Smooth muscle cell (in vitro differentiated cells): Measurements from ENCODE around the gene HSPD1. TPM values are rescaled to one million over a fixed set of nuclear protein-coding genes. Genes with fewer than 3 reads are reported as not detected.
A peak's percentile ranks its signal among the peaks of the same experiment; 100 is the strongest.

Experiments used
- DNase-seq: peaks from one replicate; lab custom pipeline; 2025; ENCODE audit not compliant: unreplicated experiment; lab: John Stamatoyannopoulos, UW
- H2AFZ ChIP-seq: fragments of 200-600 bp; sonication (generic); 2 replicates; pipeline ENCODE4 v1.6.0; 2016; ENCODE audit warnings: antibody characterized with exemption, low read depth, mild to moderate bottlenecking
- H3F3A ChIP-seq: fragments of 200-600 bp; sonication (generic); 2 replicates; pipeline ENCODE4 v1.6.0; 2017; ENCODE audit warnings: antibody characterized with exemption, low read depth
- H3K27ac ChIP-seq: fragments of 200-600 bp; sonication (generic); 2 replicates; pipeline ENCODE4 v1.5.1; 2016; ENCODE audit warnings: low read depth, mild to moderate bottlenecking
- H3K27me3 ChIP-seq: fragments of 200-600 bp; sonication (generic); 2 replicates; pipeline ENCODE4 v1.6.1; 2016; ENCODE audit warnings: low read depth, mild to moderate bottlenecking
- H3K36me3 ChIP-seq: fragments of 200-600 bp; sonication (generic); 2 replicates; pipeline ENCODE4 v1.5.1; 2016; ENCODE audit warnings: low read depth
- H3K4me1 ChIP-seq: fragments of 200-600 bp; sonication (generic); 2 replicates; pipeline ENCODE4 v1.5.1; 2016; ENCODE audit warnings: low read depth
- H3K4me2 ChIP-seq: fragments of 200-600 bp; sonication (generic); 2 replicates; pipeline ENCODE4 v1.6.0; 2016; ENCODE audit warnings: mild to moderate bottlenecking
- H3K4me3 ChIP-seq: fragments of 200-600 bp; sonication (generic); 2 replicates; pipeline ENCODE4 v1.5.1; 2016; ENCODE audit warnings: mild to moderate bottlenecking
- H3K79me2 ChIP-seq: fragments of 200-600 bp; sonication (generic); 2 replicates; pipeline ENCODE4 v1.6.0; 2016; ENCODE audit warnings: low read depth, mild to moderate bottlenecking
- H3K9ac ChIP-seq: fragments of 200-600 bp; sonication (generic); 2 replicates; pipeline ENCODE4 v1.6.0; 2016; ENCODE audit warnings: low read depth
- H3K9me3 ChIP-seq: fragments of 200-600 bp; sonication (generic); replicated peaks from 2 replicates; pipeline ENCODE4 v1.5.1; 2016; ENCODE audit warnings: low read depth
- H4K20me1 ChIP-seq: fragments of 200-600 bp; sonication (generic); 2 replicates; pipeline ENCODE4 v1.6.0; 2016; ENCODE audit warnings: low read depth
- WGBS: methylation state at CpG from one replicate; pipeline ENCODE4 v1.1.7; 2016; ENCODE audit warnings: low lambda C conversion rate; 5-methylcytosine and 5-hydroxymethylcytosine counted together
- polyA plus RNA-seq: library from polyadenylated mRNA; unstranded; fragments of >200 nt; fragmentation: Nextera tagmentation; extraction: Ambion mirVana; gene quantifications from 2 replicates; pipeline ENCODE4 v1.2.1, GENCODE V29; 2016
- total RNA-seq: library from RNA; depleted of rRNA; stranded (reverse); fragments of >200 nt; gene quantifications from 2 replicates; pipeline ENCODE4 v1.2.3, GENCODE V29; 2014
- TF ChIP-seq, protein P1 (sequence below): fragments of 200-600 bp; sonication (generic); IDR thresholded peaks from 2 replicates; pipeline ENCODE4 v1.5.1; 2017; ENCODE audit warnings: borderline replicate concordance, mild to moderate bottlenecking, antibody characterized with exemption; ENCODE audit not compliant: insufficient read depth, poor library complexity, severe bottlenecking

Gene HSPD1
- total and polyA plus RNA-seq, 2 experiments from 2014 or later = 142 to 145 TPM

- H3F3A ChIP-seq = no peaks in the 10 kb centered on the region
- no peaks in the 10 kb centered on the region for H3K9me3 ChIP-seq
- H3K9ac ChIP-seq = no peak overlapping the region
- H3K27me3 ChIP-seq = no peaks in the 10 kb centered on the region
- no peak overlapping the region for H2AFZ ChIP-seq
- DNase-seq = no peak
- H3K4me3 ChIP-seq = no peak overlapping the region
- H4K20me1 ChIP-seq = peaks cover 76% of the 10 kb centered on the region
- peaks cover 19% of the 10 kb centered on the region for H3K36me3 ChIP-seq
- 93% methylated on average over 2 of the region's 2 CpGs for WGBS
- TF ChIP-seq, protein P1, sequence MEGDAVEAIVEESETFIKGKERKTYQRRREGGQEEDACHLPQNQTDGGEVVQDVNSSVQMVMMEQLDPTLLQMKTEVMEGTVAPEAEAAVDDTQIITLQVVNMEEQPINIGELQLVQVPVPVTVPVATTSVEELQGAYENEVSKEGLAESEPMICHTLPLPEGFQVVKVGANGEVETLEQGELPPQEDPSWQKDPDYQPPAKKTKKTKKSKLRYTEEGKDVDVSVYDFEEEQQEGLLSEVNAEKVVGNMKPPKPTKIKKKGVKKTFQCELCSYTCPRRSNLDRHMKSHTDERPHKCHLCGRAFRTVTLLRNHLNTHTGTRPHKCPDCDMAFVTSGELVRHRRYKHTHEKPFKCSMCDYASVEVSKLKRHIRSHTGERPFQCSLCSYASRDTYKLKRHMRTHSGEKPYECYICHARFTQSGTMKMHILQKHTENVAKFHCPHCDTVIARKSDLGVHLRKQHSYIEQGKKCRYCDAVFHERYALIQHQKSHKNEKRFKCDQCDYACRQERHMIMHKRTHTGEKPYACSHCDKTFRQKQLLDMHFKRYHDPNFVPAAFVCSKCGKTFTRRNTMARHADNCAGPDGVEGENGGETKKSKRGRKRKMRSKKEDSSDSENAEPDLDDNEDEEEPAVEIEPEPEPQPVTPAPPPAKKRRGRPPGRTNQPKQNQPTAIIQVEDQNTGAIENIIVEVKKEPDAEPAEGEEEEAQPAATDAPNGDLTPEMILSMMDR = no peak
- H3K4me2 ChIP-seq = no peak overlapping the region
- H3K79me2 ChIP-seq = peaks cover 68% of the 10 kb centered on the region
- no peaks in the 10 kb centered on the region for H3K4me1 ChIP-seq
- no peak overlapping the region for H3K27ac ChIP-seq
Observed at GRCh38 chr2:197461057-197461456, 38.6 kb downstream of the HSPD1 start.

DNA sequence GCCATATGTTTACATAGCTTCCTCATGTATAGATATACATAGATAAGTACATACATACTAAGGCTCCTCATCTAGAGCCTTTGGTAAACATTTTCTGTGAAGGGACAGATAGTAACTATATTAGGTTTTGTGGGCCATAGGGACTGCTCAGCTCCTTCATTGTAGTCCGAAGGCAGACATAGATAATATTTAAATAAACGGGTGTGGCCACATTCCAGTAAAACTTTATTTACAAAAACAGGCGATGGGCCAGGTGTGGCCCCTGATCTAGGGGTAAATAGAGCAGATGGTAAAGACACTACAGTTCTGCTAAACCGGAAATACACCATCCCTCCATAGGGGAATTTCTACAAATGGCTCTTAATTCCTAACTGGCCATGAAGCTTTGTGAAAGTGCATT, 39.0 kb downstream of the HSPD1 start:
- Histone ChIP-seq H3K36me3 (peaks cover 19% of the 10 kb centered on the region), H3F3A (no peaks in the 10 kb centered on the region), H3K27me3 (no peaks in the 10 kb centered on the region), H4K20me1 (peaks cover 79% of the 10 kb centered on the region), H3K4me3 (no peak overlapping the region), H3K9ac (no peak overlapping the region), H3K79me2 (peaks cover 72% of the 10 kb centered on the region), H3K4me2 (no peak overlapping the region), H3K27ac (no peak overlapping the region), H3K4me1 (no peaks in the 10 kb centered on the region), H2AFZ (no peak overlapping the region), H3K9me3 (no peaks in the 10 kb centered on the region)
- DNase-seq = no peak
- 93% methylated on average over 4 of the region's 4 CpGs for WGBS
- TF ChIP-seq, protein P1 = no peak

DNA sequence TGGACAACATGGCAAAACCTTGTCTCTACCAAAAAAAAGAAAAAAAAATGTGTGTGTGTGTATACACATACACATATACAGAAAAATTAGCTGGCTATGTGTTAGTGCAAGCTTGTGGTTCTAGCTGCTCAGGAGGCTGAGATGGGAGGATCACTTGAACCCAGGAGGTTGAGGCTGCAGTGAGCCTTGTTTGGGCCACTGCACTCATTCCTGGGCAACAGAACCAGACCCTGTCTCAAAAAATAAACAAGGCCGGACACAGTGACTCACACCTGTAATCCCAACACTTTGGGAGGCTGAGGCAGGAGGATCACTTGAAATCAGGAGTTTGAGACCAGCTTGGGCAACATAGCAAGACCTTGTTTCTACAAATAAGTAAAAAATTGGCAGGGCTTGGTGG, 44.2 kb downstream of the HSPD1 start:
- TF ChIP-seq, protein P1 = no peak
- H3K9me3 ChIP-seq = no peaks in the 10 kb centered on the region
- H4K20me1 ChIP-seq = peaks cover 67% of the 10 kb centered on the region
- no peaks in the 10 kb centered on the region for H3K27me3 ChIP-seq
- no peaks in the 10 kb centered on the region for H3F3A ChIP-seq
- peak overlapping the region; percentile 92 for H3K4me2 ChIP-seq
- peaks cover 7% of the 10 kb centered on the region for H3K36me3 ChIP-seq
- no peak for DNase-seq
- no peak overlapping the region for H3K9ac ChIP-seq
- WGBS = 96% methylated on average over 1 of the region's 1 CpG
- H3K27ac ChIP-seq = no peak overlapping the region
- H3K4me3 ChIP-seq = peak overlapping the region; percentile 91
- peaks cover 66% of the 10 kb centered on the region for H3K79me2 ChIP-seq
- H3K4me1 ChIP-seq = peaks cover 11% of the 10 kb centered on the region
- no peak overlapping the region for H2AFZ ChIP-seq

DNA sequence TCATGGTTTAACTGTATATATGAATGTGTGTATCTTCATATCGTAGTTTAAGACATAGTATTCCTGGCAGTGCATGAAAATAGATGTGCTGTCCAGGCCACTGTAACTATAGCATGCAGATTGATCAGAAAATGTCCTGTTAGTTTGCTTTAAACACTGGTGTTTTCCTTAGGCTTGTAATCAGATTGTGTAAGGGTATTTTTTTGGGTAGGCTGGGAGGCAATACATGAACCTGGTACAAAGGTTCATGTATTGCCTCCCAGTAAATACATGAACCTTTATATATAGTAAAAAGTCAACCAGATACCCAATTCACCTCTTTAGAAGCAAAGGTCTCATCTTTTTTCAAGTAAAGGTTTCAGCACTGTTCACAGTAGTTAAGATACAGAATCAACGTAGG, 44.7 kb downstream of the HSPD1 start:
- Histone ChIP-seq H3K36me3 (peaks cover 2% of the 10 kb centered on the region), H4K20me1 (peaks cover 62% of the 10 kb centered on the region), H3K4me3 (peak overlapping the region; percentile 91), H3K4me1 (peaks cover 11% of the 10 kb centered on the region), H3K9me3 (no peaks in the 10 kb centered on the region), H3K27me3 (no peaks in the 10 kb centered on the region), H3K9ac (peak overlapping the region; percentile 100), H3K27ac (peak overlapping the region; percentile 100), H2AFZ (no peak overlapping the region), H3K79me2 (peaks cover 61% of the 10 kb centered on the region), H3K4me2 (peak overlapping the region; percentile 92), H3F3A (no peaks in the 10 kb centered on the region)
- TF ChIP-seq, protein P1 = no peak
- WGBS = 93% methylated on average over 2 of the region's 2 CpGs
- DNase-seq = no peak
